Astrocyte (in vitro differentiated cells and primary cell): Measurements from ENCODE around the gene TOM1L1. TPM values are rescaled to one million over a fixed set of nuclear protein-coding genes. Genes with fewer than 3 reads are reported as not detected.

Source experiments
- DNase-seq: peaks from one replicate; pipeline ENCODE4 v3.0.0-alpha.2; 2010; ENCODE audit warnings: low read depth
- FAIRE-seq: peaks from 2 replicates; lab custom pipeline; 2011; peaks lifted over from hg19 to GRCh38; lab: Jason Lieb, UNC
- H2AFZ ChIP-seq: 2 replicates; pipeline ENCODE4 v1.6.0; 2012; ENCODE audit warnings: low read depth, low read length, inconsistent platforms
- H3K27ac ChIP-seq: 2 replicates; pipeline ENCODE4 v1.5.1; 2011; ENCODE audit warnings: low read depth, low read length, inconsistent platforms
- H3K27me3 ChIP-seq: 2 replicates; pipeline ENCODE4 v1.6.0; 2011; ENCODE audit warnings: low read length, inconsistent platforms; ENCODE audit not compliant: insufficient read depth
- H3K36me3 ChIP-seq: 2 replicates; pipeline ENCODE4 v1.5.1; 2011; ENCODE audit warnings: low read length, inconsistent platforms; ENCODE audit not compliant: insufficient read depth
- H3K4me1 ChIP-seq: 2 replicates; pipeline ENCODE4 v1.5.1; 2011; ENCODE audit warnings: low read length, inconsistent platforms; ENCODE audit not compliant: insufficient read depth
- H3K4me2 ChIP-seq: 2 replicates; pipeline ENCODE4 v1.6.0; 2012; ENCODE audit warnings: low read length, inconsistent platforms
- H3K4me3 ChIP-seq: 2 replicates; pipeline ENCODE4 v1.5.1; 2011; ENCODE audit warnings: low read depth, mild to moderate bottlenecking, low read length, inconsistent platforms; ENCODE audit not compliant: insufficient read depth
- H3K79me2 ChIP-seq: 2 replicates; pipeline ENCODE4 v1.6.0; 2012; ENCODE audit warnings: mild to moderate bottlenecking, low read length, inconsistent platforms; ENCODE audit not compliant: insufficient read depth
- H3K9ac ChIP-seq: 2 replicates; pipeline ENCODE4 v1.6.0; 2012; ENCODE audit warnings: mild to moderate bottlenecking, low read length, inconsistent platforms
- H3K9me3 ChIP-seq: 2 replicates; pipeline ENCODE4 v1.5.1; 2012; ENCODE audit warnings: low read depth, mild to moderate bottlenecking, low read length, inconsistent platforms; ENCODE audit not compliant: insufficient read depth
- H4K20me1 ChIP-seq: 2 replicates; pipeline ENCODE4 v1.6.0; 2012; ENCODE audit warnings: low read length, inconsistent platforms; ENCODE audit not compliant: insufficient read depth
- H3K27ac Mint-ChIP-seq: one replicate; pipeline ENCODE4 v1.8.0; 2021; ENCODE audit warnings: mild to moderate bottlenecking, mixed read lengths; ENCODE audit not compliant: unreplicated experiment
- H3K27me3 Mint-ChIP-seq: one replicate; pipeline ENCODE4 v1.8.0; 2021; ENCODE audit warnings: low read depth, mixed read lengths; ENCODE audit not compliant: unreplicated experiment
- H3K36me3 Mint-ChIP-seq: one replicate; pipeline ENCODE4 v1.8.0; 2021; ENCODE audit warnings: low read depth, mixed read lengths; ENCODE audit not compliant: unreplicated experiment
- H3K4me1 Mint-ChIP-seq: one replicate; pipeline ENCODE4 v1.8.0; 2021; ENCODE audit warnings: low read depth, mixed read lengths; ENCODE audit not compliant: unreplicated experiment
- H3K4me3 Mint-ChIP-seq: one replicate; pipeline ENCODE4 v1.8.0; 2021; ENCODE audit warnings: mild to moderate bottlenecking, moderate library complexity, mixed read lengths; ENCODE audit not compliant: unreplicated experiment
- H3K9me3 Mint-ChIP-seq: one replicate; pipeline ENCODE4 v1.8.0; 2021; ENCODE audit warnings: mild to moderate bottlenecking, mixed read lengths; ENCODE audit not compliant: unreplicated experiment
- EZH2 ChIP-seq: IDR thresholded peaks from 2 replicates; pipeline ENCODE4 v1.6.1; 2012; ENCODE audit warnings: mild to moderate bottlenecking, low read length, inconsistent platforms; ENCODE audit not compliant: insufficient read depth
- total RNA-seq: library from RNA; stranded (reverse); gene quantifications from 2 replicates; pipeline ENCODE4 v1.2.1, GENCODE V29; 2021
- TF ChIP-seq, protein P1 (sequence below): IDR thresholded peaks from 2 replicates; pipeline ENCODE4 v1.5.1; 2011; ENCODE audit warnings: low read depth, mild to moderate bottlenecking, inconsistent platforms, low read length, moderate library complexity; ENCODE audit not compliant: insufficient read depth

Gene TOM1L1
- total RNA-seq, 1 donor from 2014 or later: 27.1 TPM

DNA sequence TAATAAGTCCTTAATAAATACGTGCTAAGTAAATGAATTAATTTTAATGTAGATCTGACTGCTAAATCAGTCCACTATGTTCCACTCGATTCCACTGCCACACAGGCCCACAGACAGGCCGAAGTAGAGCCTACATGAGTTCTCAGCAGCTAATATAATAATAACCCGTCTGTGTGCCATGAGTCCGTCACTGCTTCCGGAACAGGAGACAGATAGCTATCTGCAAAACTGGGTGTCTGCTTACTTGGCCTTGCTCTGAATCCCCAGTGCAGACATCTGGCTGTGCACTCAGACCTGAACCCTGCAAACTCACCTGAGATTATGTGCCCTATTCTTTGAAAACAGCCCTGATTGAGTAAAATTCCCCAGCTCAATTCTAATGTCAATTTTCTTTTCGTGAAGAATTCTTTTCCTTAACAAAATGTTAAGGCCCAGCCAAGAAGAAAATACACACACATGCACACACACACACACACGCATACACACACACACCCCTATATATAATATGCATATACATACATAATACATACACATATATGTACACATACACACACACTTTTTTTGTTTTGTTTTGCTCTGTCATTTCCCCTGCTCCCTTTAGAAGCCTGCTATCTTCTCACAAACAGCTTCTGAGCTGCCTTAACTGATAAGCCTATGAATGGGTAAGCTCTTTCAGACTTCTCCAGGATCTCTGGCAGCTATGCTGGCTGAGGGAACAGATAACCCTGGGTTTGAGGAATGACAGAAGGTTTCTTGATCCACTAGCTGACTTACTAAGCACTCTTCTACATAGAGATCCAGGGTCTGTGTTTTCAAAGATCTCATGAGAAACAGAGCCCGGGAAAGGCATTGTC lies 39.8 kb upstream of the TOM1L1 start:
- TF ChIP-seq EZH2: no peak
- TF ChIP-seq, protein P1, sequence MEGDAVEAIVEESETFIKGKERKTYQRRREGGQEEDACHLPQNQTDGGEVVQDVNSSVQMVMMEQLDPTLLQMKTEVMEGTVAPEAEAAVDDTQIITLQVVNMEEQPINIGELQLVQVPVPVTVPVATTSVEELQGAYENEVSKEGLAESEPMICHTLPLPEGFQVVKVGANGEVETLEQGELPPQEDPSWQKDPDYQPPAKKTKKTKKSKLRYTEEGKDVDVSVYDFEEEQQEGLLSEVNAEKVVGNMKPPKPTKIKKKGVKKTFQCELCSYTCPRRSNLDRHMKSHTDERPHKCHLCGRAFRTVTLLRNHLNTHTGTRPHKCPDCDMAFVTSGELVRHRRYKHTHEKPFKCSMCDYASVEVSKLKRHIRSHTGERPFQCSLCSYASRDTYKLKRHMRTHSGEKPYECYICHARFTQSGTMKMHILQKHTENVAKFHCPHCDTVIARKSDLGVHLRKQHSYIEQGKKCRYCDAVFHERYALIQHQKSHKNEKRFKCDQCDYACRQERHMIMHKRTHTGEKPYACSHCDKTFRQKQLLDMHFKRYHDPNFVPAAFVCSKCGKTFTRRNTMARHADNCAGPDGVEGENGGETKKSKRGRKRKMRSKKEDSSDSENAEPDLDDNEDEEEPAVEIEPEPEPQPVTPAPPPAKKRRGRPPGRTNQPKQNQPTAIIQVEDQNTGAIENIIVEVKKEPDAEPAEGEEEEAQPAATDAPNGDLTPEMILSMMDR: no peak
- no peak overlapping the region for H3K4me3 Mint-ChIP-seq
- H4K20me1 ChIP-seq: no peaks in the 10 kb centered on the region
- no peaks in the 10 kb centered on the region for H3K27me3 ChIP-seq
- H3K27ac ChIP-seq: no peak overlapping the region
- no peak overlapping the region for H3K4me2 ChIP-seq
- no peak overlapping the region for H2AFZ ChIP-seq
- H3K9me3 ChIP-seq: no peaks in the 10 kb centered on the region
- no peak for FAIRE-seq
- H3K79me2 ChIP-seq: no peaks in the 10 kb centered on the region
- H3K4me1 ChIP-seq: no peaks in the 10 kb centered on the region
- H3K4me3 ChIP-seq: no peak overlapping the region
- peaks cover 3% of the 10 kb centered on the region for H3K9me3 Mint-ChIP-seq
- no peaks in the 10 kb centered on the region for H3K36me3 Mint-ChIP-seq
- H3K27ac Mint-ChIP-seq: no peak overlapping the region
- no peaks in the 10 kb centered on the region for H3K27me3 Mint-ChIP-seq
- no peaks in the 10 kb centered on the region for H3K36me3 ChIP-seq
- peaks cover 5% of the 10 kb centered on the region for H3K4me1 Mint-ChIP-seq
- no peak for DNase-seq
- no peak overlapping the region for H3K9ac ChIP-seq

DNA sequence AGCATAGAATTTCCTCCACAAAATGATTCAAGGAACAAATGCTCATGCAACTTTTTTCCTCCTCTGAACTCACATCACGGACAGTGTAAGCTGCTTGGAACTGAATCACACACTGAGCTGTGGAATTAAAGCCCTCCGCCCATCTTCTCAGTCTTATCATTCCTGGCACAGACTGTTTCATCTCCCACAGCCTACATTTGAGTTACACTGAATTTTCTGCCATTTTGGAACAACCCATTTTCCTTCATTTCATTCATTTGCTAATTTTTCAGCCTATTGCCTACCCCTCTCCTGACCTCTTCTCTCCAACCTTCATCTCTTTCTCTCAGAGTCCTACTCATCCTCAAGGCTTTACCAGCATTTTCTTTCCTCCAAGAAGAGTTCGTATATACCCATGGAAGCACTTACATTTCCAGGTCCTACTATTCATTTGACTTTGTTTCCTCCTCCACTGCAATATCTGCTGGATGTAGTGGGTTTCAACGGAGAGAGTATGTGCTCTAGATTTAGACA lies 39.1 kb upstream of the TOM1L1 start:
- Mint-ChIP-seq H3K9me3 (peaks cover 3% of the 10 kb centered on the region), H3K4me3 (no peak overlapping the region), H3K27ac (no peak overlapping the region), H3K36me3 (no peaks in the 10 kb centered on the region), H3K27me3 (no peaks in the 10 kb centered on the region), H3K4me1 (peaks cover 5% of the 10 kb centered on the region)
- DNase-seq (no peak), FAIRE-seq (no peak)
- no peak overlapping the region for H3K4me3 ChIP-seq
- no peaks in the 10 kb centered on the region for H3K9me3 ChIP-seq
- no peaks in the 10 kb centered on the region for H3K79me2 ChIP-seq
- H3K36me3 ChIP-seq: no peaks in the 10 kb centered on the region
- TF ChIP-seq, protein P1: no peak
- TF ChIP-seq EZH2: no peak
- H3K27ac ChIP-seq: no peak overlapping the region
- H3K27me3 ChIP-seq: no peaks in the 10 kb centered on the region
- no peak overlapping the region for H2AFZ ChIP-seq
- no peaks in the 10 kb centered on the region for H4K20me1 ChIP-seq
- H3K9ac ChIP-seq: no peak overlapping the region
- H3K4me2 ChIP-seq: no peak overlapping the region
- no peaks in the 10 kb centered on the region for H3K4me1 ChIP-seq

DNA sequence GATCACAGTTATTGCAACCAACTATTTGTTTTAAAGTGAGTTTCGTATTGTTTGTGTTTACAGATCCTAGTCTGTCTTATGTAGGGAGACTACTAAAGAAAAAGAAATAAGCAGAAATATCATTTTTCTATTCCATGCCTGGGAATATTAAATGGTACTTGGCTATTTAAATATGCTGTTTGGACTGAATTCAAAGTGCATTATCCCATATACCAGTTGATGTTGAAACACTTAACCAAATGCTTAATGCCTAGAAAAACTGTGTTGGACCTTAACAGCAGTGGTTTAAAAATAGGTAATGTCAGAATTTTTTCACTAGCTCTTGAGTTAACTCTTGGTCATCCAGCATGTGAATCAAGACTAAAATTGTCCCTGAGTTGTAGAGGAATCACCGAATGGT lies 37.5 kb upstream of the TOM1L1 start:
- Histone ChIP-seq H2AFZ (no peak overlapping the region), H3K36me3 (no peaks in the 10 kb centered on the region), H3K27me3 (no peaks in the 10 kb centered on the region), H3K9ac (no peak overlapping the region), H3K4me2 (no peak overlapping the region), H4K20me1 (no peaks in the 10 kb centered on the region), H3K27ac (no peak overlapping the region), H3K4me1 (no peaks in the 10 kb centered on the region), H3K4me3 (no peak overlapping the region), H3K9me3 (no peaks in the 10 kb centered on the region), H3K79me2 (no peaks in the 10 kb centered on the region)
- TF ChIP-seq EZH2: no peak
- TF ChIP-seq, protein P1: no peak
- peaks cover 3% of the 10 kb centered on the region for H3K9me3 Mint-ChIP-seq
- H3K4me3 Mint-ChIP-seq: no peak overlapping the region
- DNase-seq (no peak), FAIRE-seq (no peak)
- no peak overlapping the region for H3K27ac Mint-ChIP-seq
- no peaks in the 10 kb centered on the region for H3K36me3 Mint-ChIP-seq
- H3K27me3 Mint-ChIP-seq: no peaks in the 10 kb centered on the region
- H3K4me1 Mint-ChIP-seq: peaks cover 5% of the 10 kb centered on the region
